Measurements from ENCODE around the gene BARHL2.

- TF ChIP-seq ZNF121 (tag by site-specific recombination; IDR thresholded peaks at IDR 0.05) (no peak), ZNF394 (tag by site-specific recombination; IDR thresholded peaks at IDR 0.05; ENCODE audit: borderline replicate concordance) (no peak)
Observed at GRCh38 chr1:90671251-90671650, 45.9 kb downstream of the BARHL2 start.

Data from HEK293 (cell line).